DND-41 (cell line): Measurements from ENCODE around the gene NAPA.

ENCODE experiments used
- EZH2 ChIP-seq: IDR thresholded peaks from 3 replicates; pipeline ENCODE4 v1.6.1; 2012; ENCODE audit warnings: borderline replicate concordance, low read depth, mild to moderate bottlenecking, moderate library complexity, low read length, inconsistent platforms; ENCODE audit not compliant: severe bottlenecking
- TF ChIP-seq, protein P1 (sequence below): IDR thresholded peaks from 2 replicates; pipeline ENCODE4 v1.5.1; 2012; ENCODE audit warnings: borderline replicate concordance, low read length, moderate library complexity, mild to moderate bottlenecking; ENCODE audit not compliant: poor library complexity, severe bottlenecking; ENCODE audit errors: extremely low read depth

DNA sequence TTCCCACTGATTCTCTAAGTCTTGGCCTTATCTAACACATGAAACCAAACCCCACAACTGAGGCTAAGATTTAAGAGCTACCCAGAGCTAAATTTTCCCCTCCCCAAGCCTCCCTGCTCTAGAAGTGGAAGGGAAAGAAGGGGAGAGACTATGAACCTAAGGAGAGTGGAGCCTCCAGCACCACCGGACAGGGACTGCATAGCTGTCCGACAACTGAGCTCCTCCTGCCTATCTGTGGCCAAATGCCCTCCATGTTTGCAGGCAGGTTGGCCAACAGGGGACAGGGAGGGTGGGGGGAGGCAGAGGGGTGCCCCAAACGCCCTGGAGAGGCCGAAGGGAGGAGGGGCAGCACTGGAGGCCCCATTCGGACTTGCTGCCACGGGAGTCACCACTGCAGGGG is 6.0 kb upstream of the NAPA start:
- TF ChIP-seq, protein P1, sequence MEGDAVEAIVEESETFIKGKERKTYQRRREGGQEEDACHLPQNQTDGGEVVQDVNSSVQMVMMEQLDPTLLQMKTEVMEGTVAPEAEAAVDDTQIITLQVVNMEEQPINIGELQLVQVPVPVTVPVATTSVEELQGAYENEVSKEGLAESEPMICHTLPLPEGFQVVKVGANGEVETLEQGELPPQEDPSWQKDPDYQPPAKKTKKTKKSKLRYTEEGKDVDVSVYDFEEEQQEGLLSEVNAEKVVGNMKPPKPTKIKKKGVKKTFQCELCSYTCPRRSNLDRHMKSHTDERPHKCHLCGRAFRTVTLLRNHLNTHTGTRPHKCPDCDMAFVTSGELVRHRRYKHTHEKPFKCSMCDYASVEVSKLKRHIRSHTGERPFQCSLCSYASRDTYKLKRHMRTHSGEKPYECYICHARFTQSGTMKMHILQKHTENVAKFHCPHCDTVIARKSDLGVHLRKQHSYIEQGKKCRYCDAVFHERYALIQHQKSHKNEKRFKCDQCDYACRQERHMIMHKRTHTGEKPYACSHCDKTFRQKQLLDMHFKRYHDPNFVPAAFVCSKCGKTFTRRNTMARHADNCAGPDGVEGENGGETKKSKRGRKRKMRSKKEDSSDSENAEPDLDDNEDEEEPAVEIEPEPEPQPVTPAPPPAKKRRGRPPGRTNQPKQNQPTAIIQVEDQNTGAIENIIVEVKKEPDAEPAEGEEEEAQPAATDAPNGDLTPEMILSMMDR = no peak
- TF ChIP-seq EZH2 = no peak
